Occipital lobe (tissue), 2 donors: ENCODE measurements around the gene FAM13A. TPM values are rescaled to one million over a fixed set of nuclear protein-coding genes. Genes with fewer than 3 reads are reported as not detected.
A peak's percentile ranks its signal among the peaks of the same experiment; 100 is the strongest.

Source experiments
- DNase-seq: peaks from one replicate; lab custom pipeline; 2025; lab: John Stamatoyannopoulos, UW
- total RNA-seq: library from RNA; depleted of rRNA; stranded (reverse); fragments of >200 nt; gene quantifications from one replicate; pipeline ENCODE4 v1.2.3, GENCODE V29; 2014

FAM13A gene
- total RNA-seq, 1 donor from 2014 or later = 79.9 TPM

DNA sequence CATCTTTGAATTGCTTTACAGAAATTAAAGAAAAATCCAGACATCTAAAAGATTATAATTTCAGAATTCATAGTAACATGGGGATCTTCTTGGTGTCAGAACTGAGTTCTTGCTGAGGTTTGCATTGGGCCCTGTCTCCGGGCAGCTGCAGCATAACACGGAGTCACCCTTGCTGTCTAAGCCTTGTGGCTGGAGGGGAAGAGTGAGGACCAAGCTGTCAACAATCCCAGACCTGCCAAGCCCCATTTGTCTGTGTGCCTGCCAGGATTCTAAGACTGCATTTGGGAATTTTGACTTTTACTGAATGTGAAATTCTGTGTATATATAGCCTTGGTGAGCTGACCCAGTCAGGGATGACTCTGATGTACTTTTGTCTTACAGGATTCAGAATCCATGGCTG is 334.2 kb downstream of the FAM13A start:
- no peak for DNase-seq

- DNase-seq = no peak
These were observed 334.7 kb downstream of the FAM13A start for GRCh38 chr4:88722276-88722780.

DNA sequence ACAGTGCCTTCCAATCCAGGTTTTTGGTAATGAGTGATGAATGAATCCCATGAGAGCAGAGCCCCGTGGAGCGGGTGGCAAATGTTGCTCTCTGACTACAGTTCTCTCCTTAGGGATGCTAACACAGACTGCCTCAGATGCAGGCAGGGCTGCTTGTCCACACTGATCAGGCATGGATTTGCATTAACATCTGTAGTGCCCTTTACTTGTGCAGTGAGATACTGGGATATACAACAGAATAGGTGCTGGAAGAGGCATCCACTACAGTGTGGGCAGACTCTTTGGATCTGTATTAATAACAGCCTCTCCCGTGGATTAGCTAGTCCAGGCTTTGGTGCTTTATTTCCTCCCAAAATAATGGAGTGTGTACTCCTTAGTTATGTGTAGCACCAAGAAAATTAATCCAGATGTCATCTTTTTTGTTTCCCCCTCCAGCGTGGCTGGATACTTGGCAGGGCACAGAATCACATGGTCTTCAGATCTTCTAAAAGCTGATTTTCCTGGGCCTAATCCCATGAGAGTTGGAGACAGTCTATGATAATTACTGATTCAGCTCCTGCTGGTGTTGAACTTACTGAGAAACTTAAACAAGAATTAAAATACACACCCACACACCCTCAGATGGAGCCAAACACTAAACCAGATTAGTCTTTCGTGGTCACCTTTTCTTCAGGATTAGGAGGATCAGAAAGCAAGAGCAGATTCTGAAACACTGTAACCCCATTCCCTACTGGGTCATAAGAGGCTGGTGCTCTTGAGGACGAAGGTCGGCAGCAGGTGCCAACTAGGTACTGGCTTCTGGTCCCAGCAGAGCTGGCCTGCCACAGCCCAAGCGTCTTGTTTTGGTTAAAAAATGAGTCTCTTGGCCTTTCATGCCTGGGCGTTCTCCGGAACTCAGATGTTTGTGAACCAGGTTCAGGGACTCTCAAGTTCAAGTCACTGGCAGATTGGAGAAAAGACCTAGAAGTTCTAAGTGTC is 336.2 kb downstream of the FAM13A start:
- DNase-seq = no peak

DNA sequence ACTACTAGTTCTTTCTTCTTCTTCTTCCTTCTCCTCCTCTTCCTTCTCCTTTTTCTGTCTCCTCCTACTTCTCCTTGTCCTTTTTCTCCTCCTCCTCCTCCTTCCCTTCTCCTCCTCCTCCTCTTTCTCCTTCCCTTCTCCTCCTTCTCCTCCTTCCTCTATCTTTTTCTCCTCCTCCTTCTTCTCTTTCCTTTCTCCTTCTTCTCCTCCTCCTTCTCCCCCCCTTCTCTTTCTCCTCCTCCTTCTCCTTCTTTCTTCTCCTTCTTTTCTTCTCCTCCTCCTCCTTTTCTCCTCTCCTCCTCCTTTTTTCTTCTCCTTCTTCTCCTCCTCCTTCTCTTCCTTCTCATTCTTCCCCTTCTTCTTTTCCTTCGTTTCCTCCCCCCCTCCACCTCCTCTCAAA is 337.6 kb downstream of the FAM13A start:
- no peak for DNase-seq

GRCh38 chr4:88718098-88718497 is 338.9 kb downstream of the FAM13A start:
- no peak for DNase-seq

DNA sequence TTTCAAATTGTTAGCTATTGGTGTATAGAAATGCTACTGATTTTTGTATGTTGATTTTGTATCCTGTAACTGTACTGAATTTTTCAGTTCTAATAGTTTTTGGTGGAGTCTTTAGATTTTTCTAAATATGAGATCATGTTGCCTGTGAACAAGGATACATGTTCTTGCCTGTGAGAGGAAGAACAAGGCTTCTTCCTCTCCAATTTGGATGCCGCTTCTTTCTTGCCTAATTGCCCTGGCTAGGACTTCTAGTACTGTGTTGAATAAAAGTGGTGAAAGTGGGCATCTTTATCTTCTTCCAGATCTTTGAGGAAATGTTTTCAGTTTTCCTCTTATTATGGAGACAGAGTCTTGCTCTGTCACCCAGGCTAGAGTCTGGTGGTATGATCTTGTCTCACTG is 343.2 kb downstream of the FAM13A start:
- DNase-seq = no peak

- no peak for DNase-seq
These were observed 347.0 kb downstream of the FAM13A start for GRCh38 chr4:88709989-88710388.

GRCh38 chr4:88706574-88706973 is 350.4 kb downstream of the FAM13A start:
- no peak for DNase-seq

- DNase-seq = no peak
These were observed 351.0 kb downstream of the FAM13A start for GRCh38 chr4:88705805-88706492.

GRCh38 chr4:88705223-88705622 is 351.8 kb downstream of the FAM13A start:
- no peak for DNase-seq

- DNase-seq = no peak
These were observed 354.2 kb downstream of the FAM13A start for GRCh38 chr4:88702782-88703181.

GRCh38 chr4:88698519-88698918 is 358.5 kb downstream of the FAM13A start:
- no peak for DNase-seq

GRCh38 chr4:88697588-88698329 is 359.2 kb downstream of the FAM13A start, which contains the start of gene NAP1L5:
Gene NAP1L5 (minus strand): TSS chr4:88697829. CDS start chr4:88697754, 75 bp downstream.
- DNase-seq = peak; percentile 47

DNA sequence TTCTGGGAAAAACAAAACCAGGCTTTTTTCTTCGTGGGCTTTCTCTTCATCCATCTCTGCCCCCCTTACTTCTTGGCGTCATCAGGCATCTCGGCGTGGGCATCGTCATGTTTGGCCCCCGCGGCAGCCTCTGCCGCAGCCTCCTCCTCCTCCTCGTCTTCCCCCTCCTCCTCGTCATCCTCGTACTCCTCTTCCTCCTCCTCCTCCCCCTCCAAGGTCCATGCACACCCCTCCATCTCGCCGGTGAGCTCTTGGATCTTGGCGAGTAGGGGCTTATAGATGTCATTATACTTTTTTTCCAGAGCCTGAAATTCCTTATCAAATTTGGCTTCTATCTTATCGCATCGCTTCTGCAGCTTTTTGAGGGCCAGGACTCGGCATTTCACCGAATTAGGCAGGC is 359.8 kb downstream of the FAM13A start:
- DNase-seq = no peak

DNA sequence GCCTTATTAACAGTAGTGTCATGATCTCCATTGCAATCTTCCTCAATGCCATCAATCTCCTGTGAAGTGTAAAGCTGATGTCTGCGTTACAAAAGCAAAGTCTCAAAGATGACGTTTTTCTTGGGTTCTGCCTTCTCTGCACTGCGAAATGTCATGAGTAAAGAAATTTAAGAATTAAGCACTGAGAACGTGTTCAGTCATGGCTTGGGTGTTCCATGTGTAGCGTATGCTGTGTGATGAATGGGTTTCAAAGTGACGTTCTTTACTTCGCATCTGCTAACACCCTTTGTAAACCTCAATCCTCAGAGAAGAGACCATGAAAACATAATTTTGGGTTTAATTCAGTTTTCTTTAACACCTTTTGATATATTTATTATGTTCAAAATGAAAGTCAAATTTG is 360.4 kb downstream of the FAM13A start:
- DNase-seq = no peak

GRCh38 chr4:88693792-88694191 is 363.2 kb downstream of the FAM13A start:
- no peak for DNase-seq

GRCh38 chr4:88690355-88690754 is 366.6 kb downstream of the FAM13A start:
- DNase-seq = no peak

DNA sequence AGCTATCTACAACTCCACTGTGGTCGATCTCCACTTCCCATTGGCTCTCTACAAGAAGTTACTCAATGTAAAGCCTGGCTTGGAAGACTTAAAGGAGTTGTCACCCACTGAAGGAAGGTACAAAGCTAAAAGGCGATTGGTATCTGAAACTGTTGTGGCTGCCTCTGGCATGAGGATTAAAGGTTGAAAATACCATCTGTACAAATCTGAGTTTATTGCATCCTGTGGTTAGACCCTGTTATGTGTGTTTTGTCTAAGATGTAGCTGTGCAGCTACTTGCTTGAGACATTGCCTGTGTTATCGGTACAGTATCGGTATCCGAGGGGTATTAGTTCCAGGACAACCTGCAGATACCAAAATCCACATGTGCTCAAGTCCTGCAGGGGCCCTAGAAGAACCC is 375.8 kb downstream of the FAM13A start:
- DNase-seq = no peak
